OCI-LY3 (cell line): Measurements from ENCODE around the gene RHOT2.

ENCODE experiments used
- H2AFZ ChIP-seq: fragments of 200-600, 300-600 bp; shearing (Covaris generic); 2 replicates; pipeline ENCODE4 v1.6.0; 2014; ENCODE audit warnings: antibody characterized with exemption, low read depth, low read length
- H3K27ac ChIP-seq: fragments of 200-600, 300-600 bp; sonication (generic); 2 replicates; pipeline ENCODE4 v1.5.1; 2014; ENCODE audit warnings: mild to moderate bottlenecking, low read length, moderate library complexity, mixed read lengths
- H3K27me3 ChIP-seq: fragments of 200-600, 300-600 bp; sonication (generic); 2 replicates; pipeline ENCODE4 v1.6.1; 2014; ENCODE audit warnings: low read depth, low read length, mixed read lengths
- H3K36me3 ChIP-seq: fragments of 200-600, 300-600 bp; sonication (generic); replicated peaks from 2 replicates; pipeline ENCODE3; 2014; ENCODE audit warnings: low read depth, low read length, mixed read lengths
- H3K4me1 ChIP-seq: fragments of 300-600, 200-600 bp; sonication (generic); 2 replicates; pipeline ENCODE4 v1.6.1; 2014; ENCODE audit warnings: low read length, mixed read lengths
- H3K4me2 ChIP-seq: fragments of 200-600, 300-600 bp; sonication (generic); 2 replicates; pipeline ENCODE4 v1.6.1; 2014; ENCODE audit warnings: low read length, mixed read lengths
- H3K4me3 ChIP-seq: fragments of 300-600, 200-600 bp; sonication (generic); 2 replicates; pipeline ENCODE4 v1.5.1; 2014; ENCODE audit warnings: antibody characterized with exemption, mild to moderate bottlenecking, low read length, moderate library complexity
- H3K79me2 ChIP-seq: fragments of 300-600, 200-600 bp; shearing (Covaris generic); 2 replicates; pipeline ENCODE4 v1.6.1; 2014; ENCODE audit warnings: mild to moderate bottlenecking, low read length, mixed read lengths
- H3K9ac ChIP-seq: fragments of 300-600, 200-600 bp; shearing (Covaris generic); 2 replicates; pipeline ENCODE4 v1.6.0; 2014; ENCODE audit warnings: mild to moderate bottlenecking, low read length, moderate library complexity
- H3K9me3 ChIP-seq: fragments of 200-600, 300-600 bp; shearing (Covaris generic); 2 replicates; pipeline ENCODE4 v1.6.1; 2014; ENCODE audit warnings: low read length, mixed read lengths; ENCODE audit not compliant: insufficient read depth
- H4K20me1 ChIP-seq: fragments of 200-600, 300-600 bp; sonication (generic); 2 replicates; pipeline ENCODE4 v1.6.1; 2016; ENCODE audit warnings: low read length, mixed read lengths; ENCODE audit not compliant: insufficient read depth
- CTCF ChIP-seq: fragments of 200-600, 300-600 bp; sonication (generic); IDR thresholded peaks from 2 replicates; pipeline ENCODE4 v1.5.1; 2014; ENCODE audit warnings: antibody characterized with exemption, low read length, low read depth
- EZH2phosphoT487 ChIP-seq: fragments of 200-600 bp; shearing (Covaris generic); IDR thresholded peaks from 2 replicates; pipeline ENCODE4 v1.6.1; 2018; ENCODE audit warnings: antibody characterized with exemption, mixed run types, low read depth

RHOT2 gene

GRCh38 chr16:674968-675883, 7.3 kb downstream of the RHOT2 start, which contains the start of gene RHBDL1:
RHBDL1 (plus strand) TSS chr16:675671; CDS start chr16:675791, 120 bp downstream.
- Histone ChIP-seq H3K36me3 (peaks cover 17% of the 10 kb centered on the region), H2AFZ (no peak within 1 kb of the TSS), H3K9ac (no peak within 1 kb of the TSS), H4K20me1 (no peaks in the 10 kb centered on the region), H3K27me3 (no peaks in the 10 kb centered on the region), H3K79me2 (no peaks in the 10 kb centered on the region), H3K9me3 (no peaks in the 10 kb centered on the region), H3K4me3 (no peak within 1 kb of the TSS; the same call in 1 of the 2 replicates), H3K4me1 (no peaks in the 10 kb centered on the region), H3K27ac (no peak within 1 kb of the TSS), H3K4me2 (peak within 1 kb of the TSS; percentile 28)
- TF ChIP-seq EZH2phosphoT487 = no peak
- TF ChIP-seq CTCF = no peak

DNA sequence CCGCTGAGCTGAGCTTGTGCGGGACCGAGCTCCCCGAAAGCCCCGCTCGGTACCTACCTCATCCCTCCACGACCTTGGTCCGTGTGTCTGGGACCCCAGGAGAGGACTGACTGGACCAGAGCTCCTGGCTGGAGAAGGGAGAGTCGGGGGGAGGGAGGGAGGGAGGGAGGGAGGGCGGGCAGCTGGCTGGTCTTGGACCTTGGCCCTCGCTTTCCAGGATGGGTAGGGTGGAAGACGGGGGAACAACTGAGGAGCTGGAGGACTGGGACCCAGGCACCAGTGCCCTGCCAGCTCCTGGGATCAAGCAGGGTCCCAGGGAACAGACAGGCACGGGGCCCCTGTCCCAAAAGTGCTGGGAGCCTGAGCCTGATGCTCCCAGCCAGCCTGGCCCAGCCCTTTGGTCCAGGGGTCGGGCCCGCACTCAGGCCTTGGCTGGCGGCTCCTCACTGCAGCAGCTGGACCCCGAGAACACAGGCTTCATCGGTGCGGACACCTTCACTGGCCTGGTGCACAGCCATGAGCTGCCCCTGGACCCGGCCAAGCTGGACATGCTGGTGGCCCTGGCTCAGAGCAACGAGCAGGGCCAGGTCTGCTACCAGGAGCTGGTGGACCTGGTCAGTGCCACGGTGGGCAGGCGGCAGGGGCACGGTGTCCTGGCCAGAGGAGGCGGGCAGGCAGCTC, 8.1 kb downstream of the RHOT2 start:
- Histone ChIP-seq H3K4me3 (no peak overlapping the region; the same call in 1 of the 2 replicates), H3K4me1 (peaks cover 2% of the 10 kb centered on the region), H3K36me3 (peaks cover 11% of the 10 kb centered on the region), H4K20me1 (no peaks in the 10 kb centered on the region), H3K27me3 (no peaks in the 10 kb centered on the region), H3K27ac (no peak overlapping the region), H3K9me3 (no peaks in the 10 kb centered on the region), H3K4me2 (no peak overlapping the region), H3K79me2 (peaks cover 7% of the 10 kb centered on the region), H3K9ac (no peak overlapping the region), H2AFZ (no peak overlapping the region)
- TF ChIP-seq CTCF (no peak), EZH2phosphoT487 (no peak)

DNA sequence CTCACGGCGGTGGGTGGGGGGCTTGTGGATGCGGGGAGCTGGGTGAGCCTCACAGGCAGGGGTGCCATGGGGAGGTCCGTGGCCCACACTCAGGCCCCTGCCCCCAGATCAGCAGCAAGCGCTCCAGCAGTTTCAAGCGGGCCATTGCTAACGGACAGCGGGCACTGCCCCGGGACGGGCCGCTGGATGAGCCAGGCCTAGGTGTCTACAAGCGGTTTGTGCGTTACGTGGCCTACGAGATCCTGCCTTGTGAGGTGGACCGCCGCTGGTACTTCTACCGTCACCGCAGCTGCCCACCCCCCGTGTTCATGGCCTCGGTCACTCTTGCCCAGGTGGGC, 8.6 kb downstream of the RHOT2 start:
- H3K4me1 ChIP-seq = peaks cover 7% of the 10 kb centered on the region
- 0 out of 2 replicates have a peak, but pooled peaks cover 4% of the 10 kb centered on the region for H4K20me1 ChIP-seq
- TF ChIP-seq EZH2phosphoT487 (no peak), CTCF (no peak)
- H2AFZ ChIP-seq = no peak overlapping the region
- no peak overlapping the region for H3K4me2 ChIP-seq
- H3K79me2 ChIP-seq = peaks cover 12% of the 10 kb centered on the region
- H3K27ac ChIP-seq = no peak overlapping the region
- H3K9me3 ChIP-seq = no peaks in the 10 kb centered on the region
- no peak overlapping the region for H3K4me3 ChIP-seq
- peaks cover 16% of the 10 kb centered on the region for H3K36me3 ChIP-seq
- no peaks in the 10 kb centered on the region for H3K27me3 ChIP-seq
- no peak overlapping the region for H3K9ac ChIP-seq

DNA sequence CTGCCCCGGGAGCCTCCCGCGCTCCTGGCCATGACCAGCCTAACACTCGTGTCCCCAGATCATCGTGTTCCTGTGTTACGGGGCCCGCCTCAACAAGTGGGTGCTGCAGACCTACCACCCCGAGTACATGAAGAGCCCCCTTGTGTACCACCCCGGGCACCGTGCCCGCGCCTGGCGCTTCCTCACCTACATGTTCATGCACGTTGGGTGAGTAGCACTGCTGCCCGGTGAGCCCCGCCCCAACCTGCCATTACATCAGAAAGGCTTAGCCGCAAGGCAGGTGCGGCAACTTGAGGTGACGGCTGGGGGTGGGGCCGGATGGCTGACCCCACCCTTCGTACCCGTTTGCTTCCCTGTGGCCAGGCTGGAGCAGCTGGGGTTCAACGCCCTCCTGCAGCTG, 9.0 kb downstream of the RHOT2 start:
- no peaks in the 10 kb centered on the region for H3K27me3 ChIP-seq
- H2AFZ ChIP-seq = no peak overlapping the region
- TF ChIP-seq EZH2phosphoT487 = no peak
- TF ChIP-seq CTCF = no peak
- H3K4me2 ChIP-seq = no peak overlapping the region
- H3K9ac ChIP-seq = no peak overlapping the region
- peaks cover 20% of the 10 kb centered on the region for H3K36me3 ChIP-seq
- H3K79me2 ChIP-seq = peaks cover 16% of the 10 kb centered on the region
- no peaks in the 10 kb centered on the region for H3K9me3 ChIP-seq
- peaks cover 9% of the 10 kb centered on the region for H3K4me1 ChIP-seq
- no peak overlapping the region for H3K27ac ChIP-seq
- 0 out of 2 replicates have a peak, but pooled peaks cover 4% of the 10 kb centered on the region for H4K20me1 ChIP-seq
- H3K4me3 ChIP-seq = no peak overlapping the region
